AG04449 (cell line): ENCODE measurements around the gene EDC4.

Source experiments
- CTCF ChIA-PET: fragments of 350-600 bp; formaldehyde crosslinking; extraction: SDS; loops from one replicate; lab custom pipeline; 2021; ENCODE audit warnings: antibody characterized with exemption; lab: Yijun Ruan, JAX
- POLR2A ChIA-PET: fragments of 400-600, 350-600 bp; formaldehyde crosslinking; extraction: SDS; loops from one replicate; lab custom pipeline; 2020; ENCODE audit warnings: antibody characterized with exemption, inconsistent platforms; lab: Yijun Ruan, JAX
- DNase-seq: peaks from one replicate; pipeline ENCODE4 v3.0.0-alpha.2; 2010; ENCODE audit warnings: low read depth, low spot score
- H3K4me3 ChIP-seq: 2 replicates; pipeline ENCODE4 v1.5.1; 2011; ENCODE audit warnings: low read depth, mild to moderate bottlenecking, control low read depth, low read length
- TF ChIP-seq, protein P1 (sequence below): IDR thresholded peaks from one replicate; pipeline ENCODE4 v1.5.1; 2011; ENCODE audit warnings: mild to moderate bottlenecking, moderate library complexity, low read length, control low read depth, inconsistent platforms; ENCODE audit not compliant: insufficient read depth; ENCODE audit errors: missing control alignments

EDC4 gene

GRCh38 chr16:67871256-67871655 is 1.6 kb upstream of the EDC4 start:
- POLR2A ChIA-PET, result interaction anchor here (0.6 to 1.5 kb wide), 2 partner anchors 9 to 91 kb away, joined by 3 to 5 read pairs; no protein-coding TSS in a partner anchor
- CTCF ChIA-PET, result interaction anchor here (0.9 to 1.7 kb wide), 4 partner anchors 13 to 199 kb away, joined by 3 to 11 read pairs (median 4); partner anchors contain the start of gene NRN1L
- TF ChIP-seq, protein P1, sequence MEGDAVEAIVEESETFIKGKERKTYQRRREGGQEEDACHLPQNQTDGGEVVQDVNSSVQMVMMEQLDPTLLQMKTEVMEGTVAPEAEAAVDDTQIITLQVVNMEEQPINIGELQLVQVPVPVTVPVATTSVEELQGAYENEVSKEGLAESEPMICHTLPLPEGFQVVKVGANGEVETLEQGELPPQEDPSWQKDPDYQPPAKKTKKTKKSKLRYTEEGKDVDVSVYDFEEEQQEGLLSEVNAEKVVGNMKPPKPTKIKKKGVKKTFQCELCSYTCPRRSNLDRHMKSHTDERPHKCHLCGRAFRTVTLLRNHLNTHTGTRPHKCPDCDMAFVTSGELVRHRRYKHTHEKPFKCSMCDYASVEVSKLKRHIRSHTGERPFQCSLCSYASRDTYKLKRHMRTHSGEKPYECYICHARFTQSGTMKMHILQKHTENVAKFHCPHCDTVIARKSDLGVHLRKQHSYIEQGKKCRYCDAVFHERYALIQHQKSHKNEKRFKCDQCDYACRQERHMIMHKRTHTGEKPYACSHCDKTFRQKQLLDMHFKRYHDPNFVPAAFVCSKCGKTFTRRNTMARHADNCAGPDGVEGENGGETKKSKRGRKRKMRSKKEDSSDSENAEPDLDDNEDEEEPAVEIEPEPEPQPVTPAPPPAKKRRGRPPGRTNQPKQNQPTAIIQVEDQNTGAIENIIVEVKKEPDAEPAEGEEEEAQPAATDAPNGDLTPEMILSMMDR, result no peak
- DNase-seq, result no peak
- no peak overlapping the region for H3K4me3 ChIP-seq

GRCh38 chr16:67872131-67872630 is 671 bp upstream of the EDC4 start:
- no peak for DNase-seq
- TF ChIP-seq, protein P1, result no peak
- H3K4me3 ChIP-seq, result no peak overlapping the region
- POLR2A ChIA-PET, result interaction anchor here (1.5 kb wide), 1 partner anchor 9 kb away, joined by 5 read pairs; no protein-coding TSS in a partner anchor
- CTCF ChIA-PET, result interaction anchor here (0.9 to 1.7 kb wide), 4 partner anchors 12 to 200 kb away, joined by 3 to 11 read pairs (median 4); partner anchors contain the start of gene NRN1L

DNA sequence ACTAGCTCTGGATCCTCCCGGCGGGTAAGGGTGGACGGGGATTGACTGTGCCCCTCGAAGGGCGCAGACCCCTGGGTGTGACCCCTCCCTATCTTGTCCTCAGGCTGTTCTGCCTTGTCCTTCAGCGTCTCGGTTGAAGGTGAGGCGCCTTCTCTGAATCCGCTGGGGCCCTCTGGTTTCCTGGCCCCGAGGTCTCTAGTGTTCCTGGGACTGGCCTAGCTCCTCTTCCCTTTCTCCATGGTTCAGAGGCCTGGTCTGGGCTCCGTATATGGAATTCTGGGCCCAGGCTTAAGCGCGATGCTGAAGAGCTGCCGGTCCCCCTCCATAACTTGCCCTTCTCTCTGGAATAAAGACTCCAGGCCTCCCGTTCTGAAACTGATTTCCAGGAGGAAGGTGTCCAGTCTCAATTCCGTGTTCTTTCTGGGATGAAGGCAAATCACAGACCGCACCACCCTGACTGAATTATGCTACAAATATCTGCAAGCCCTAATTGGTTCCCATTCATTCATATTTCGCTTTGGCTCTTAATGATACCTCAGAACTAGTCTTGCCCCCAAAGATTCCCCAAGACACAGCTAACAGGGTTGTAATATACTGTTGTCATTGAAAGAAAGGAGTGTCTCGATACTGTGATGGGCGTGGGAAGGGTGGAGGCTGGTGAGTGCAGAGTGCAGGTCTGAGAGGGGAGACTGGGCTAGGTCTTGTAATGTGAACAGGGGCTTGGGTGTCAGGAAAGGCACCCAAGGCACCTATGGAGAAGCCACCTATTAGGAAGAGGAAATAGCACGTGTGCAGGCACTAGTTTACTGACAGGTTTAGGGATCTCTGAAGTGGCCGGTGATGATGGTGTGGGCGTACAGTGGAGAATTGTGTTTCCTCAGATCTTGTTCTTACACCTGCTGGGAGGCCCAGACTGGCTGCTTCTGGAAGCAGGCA is 851 bp downstream of the EDC4 start:
- CTCF ChIA-PET, result interaction anchor here (0.7 to 4.3 kb wide), 9 partner anchors 9 to 62 kb away, joined by 3 to 67 read pairs (median 5); partner anchors contain the start of gene NRN1L
- POLR2A ChIA-PET, result interaction anchor here (1.0 to 1.2 kb wide), 3 partner anchors 11 to 29 kb away, joined by 3 to 4 read pairs (median 3); no protein-coding TSS in a partner anchor

DNA sequence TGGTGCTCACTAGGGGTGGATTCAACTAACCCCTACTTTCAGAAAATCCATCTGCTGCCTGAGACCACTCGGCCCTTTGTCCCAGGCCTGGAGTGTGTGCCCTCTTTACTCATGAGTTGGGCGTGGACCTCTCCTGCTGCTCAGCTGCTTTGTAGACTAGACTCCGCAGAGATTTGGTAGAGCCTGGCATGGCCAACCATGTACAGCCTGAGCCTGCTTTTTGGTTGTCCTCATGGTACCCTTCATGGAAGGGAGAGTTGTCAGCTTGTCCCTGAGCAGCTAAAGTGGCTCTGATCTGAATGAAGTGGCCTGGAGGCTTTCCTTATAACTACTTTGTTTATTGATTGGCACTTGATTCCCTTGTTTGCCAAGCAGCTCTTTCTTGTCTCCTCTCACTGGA is 1.5 kb downstream of the EDC4 start:
- CTCF ChIA-PET, result interaction anchor here (0.9 to 4.3 kb wide), 6 partner anchors 9 to 61 kb away, joined by 3 to 67 read pairs (median 6); partner anchors contain the start of gene NRN1L
- TF ChIP-seq, protein P1, result no peak
- no peak for DNase-seq
- peak overlapping the region; percentile 68 for H3K4me3 ChIP-seq
- POLR2A ChIA-PET, result no interaction called here

More for the DNA sequence above, 851 bp downstream of the EDC4 start:
- DNase-seq, result no peak
- TF ChIP-seq, protein P1, result no peak
- peak overlapping the region; percentile 68 for H3K4me3 ChIP-seq

DNA sequence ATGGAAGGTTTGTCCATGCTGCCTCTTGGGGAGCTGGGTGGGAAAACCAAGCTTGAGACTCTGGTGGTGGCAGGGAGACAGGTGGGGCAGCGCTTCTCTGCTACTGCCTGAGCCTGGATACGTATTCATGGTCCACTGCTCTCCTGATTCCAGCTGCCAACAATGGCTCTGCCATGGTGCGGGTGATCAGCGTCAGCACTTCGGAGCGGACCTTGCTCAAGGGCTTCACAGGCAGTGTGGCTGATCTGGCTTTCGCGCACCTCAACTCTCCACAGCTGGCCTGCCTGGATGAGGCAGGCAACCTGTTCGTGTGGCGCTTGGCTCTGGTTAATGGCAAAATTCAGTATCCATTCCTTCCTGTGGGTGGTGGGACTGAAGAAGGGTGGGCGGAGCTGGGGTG is 4.2 kb downstream of the EDC4 start:
- ChIA-PET POLR2A (no interaction called here), CTCF (interaction anchor here (1.0 to 4.3 kb wide), 4 partner anchors 6 to 65 kb away, joined by 3 to 67 read pairs (median 4); partner anchors contain the start of gene NRN1L)
- TF ChIP-seq, protein P1, result no peak
- no peak for DNase-seq
- no peak overlapping the region for H3K4me3 ChIP-seq
